Trophoblast cell (in vitro differentiated cells and primary cell): ENCODE data around the gene MYO5A.
"Not testable (repeated sequence)": the region's sequence is repeated elsewhere in the genome, so short reads cannot be mapped to it uniquely, and the experiment has no call there.

Experiments used
- DNase-seq, 2 donors: peaks; one replicate each; pipeline ENCODE4 v3.0.0-alpha.2; 2016
- H2AFZ ChIP-seq: 2 replicates; pipeline ENCODE4 v1.6.1; 2013; ENCODE audit warnings: low read length, moderate library complexity, mild to moderate bottlenecking; ENCODE audit not compliant: insufficient read depth, poor library complexity
- H2AK5ac ChIP-seq: 2 replicates; pipeline ENCODE4 v1.6.1; 2013; ENCODE audit warnings: mild to moderate bottlenecking, low read length
- H2BK120ac ChIP-seq: 2 replicates; pipeline ENCODE4 v1.6.1; 2013; ENCODE audit warnings: low read length, mild to moderate bottlenecking, moderate library complexity; ENCODE audit not compliant: insufficient read depth, poor library complexity
- H2BK12ac ChIP-seq: 2 replicates; pipeline ENCODE4 v1.6.1; 2013; ENCODE audit warnings: mild to moderate bottlenecking, low read length, moderate library complexity
- H2BK5ac ChIP-seq: 2 replicates; pipeline ENCODE4 v1.6.1; 2013; ENCODE audit warnings: low read length, low read depth, moderate library complexity, mild to moderate bottlenecking; ENCODE audit not compliant: poor library complexity
- H3K14ac ChIP-seq: 2 replicates; pipeline ENCODE4 v1.6.1; 2013; ENCODE audit warnings: mild to moderate bottlenecking, low read length
- H3K18ac ChIP-seq: 2 replicates; pipeline ENCODE4 v1.6.1; 2013; ENCODE audit warnings: mild to moderate bottlenecking, low read length
- H3K23ac ChIP-seq: 2 replicates; pipeline ENCODE4 v1.6.1; 2013; ENCODE audit warnings: low read length
- H3K27ac ChIP-seq: 2 replicates; pipeline ENCODE4 v1.5.1; 2013; ENCODE audit warnings: low read depth, mild to moderate bottlenecking, inconsistent platforms, low read length, moderate library complexity
- H3K27me3 ChIP-seq: 2 replicates; pipeline ENCODE4 v1.6.1; 2013; ENCODE audit warnings: inconsistent platforms, mild to moderate bottlenecking, low read length, moderate library complexity; ENCODE audit not compliant: insufficient read depth
- H3K36me3 ChIP-seq, 2 experiments: 1 replicate in 1 of 2; 2 replicates in 1 of 2; pipeline ENCODE4 v1.6.1; 2013; ENCODE audit warnings: low read length in 2 of 2, mild to moderate bottlenecking in 2 of 2, moderate library complexity in 1 of 2; ENCODE audit not compliant: insufficient read depth in 2 of 2, control insufficient read depth in 1 of 2
- H3K4ac ChIP-seq: 2 replicates; pipeline ENCODE4 v1.6.1; 2013; ENCODE audit warnings: low read depth, mild to moderate bottlenecking, low read length, moderate library complexity
- H3K4me1 ChIP-seq, 2 experiments: 1 replicate in 1 of 2; 2 replicates in 1 of 2; pipeline ENCODE4 v1.6.1; 2013; ENCODE audit warnings: low read length in 2 of 2, mild to moderate bottlenecking in 2 of 2, moderate library complexity in 1 of 2; ENCODE audit not compliant: insufficient read depth in 2 of 2, control insufficient read depth in 1 of 2
- H3K4me2 ChIP-seq: 2 replicates; pipeline ENCODE4 v1.6.1; 2013; ENCODE audit warnings: inconsistent platforms, mild to moderate bottlenecking, low read length, moderate library complexity
- H3K4me3 ChIP-seq: 2 replicates; pipeline ENCODE4 v1.5.1; 2013; ENCODE audit warnings: mild to moderate bottlenecking, low read depth, low read length, inconsistent platforms
- H3K79me1 ChIP-seq: one replicate; pipeline ENCODE4 v1.6.1; 2013; ENCODE audit warnings: low read length
- H3K79me2 ChIP-seq: 2 replicates; pipeline ENCODE4 v1.6.1; 2013; ENCODE audit warnings: low read length, mild to moderate bottlenecking; ENCODE audit not compliant: control insufficient read depth, insufficient read depth, poor library complexity
- H3K9ac ChIP-seq: 2 replicates; pipeline ENCODE4 v1.6.1; 2013; ENCODE audit warnings: mild to moderate bottlenecking, low read length
- H3K9me3 ChIP-seq: 2 replicates; pipeline ENCODE4 v1.6.1; 2013; ENCODE audit warnings: low read depth, mild to moderate bottlenecking, control low read depth, inconsistent platforms, low read length; ENCODE audit not compliant: insufficient read depth
- H4K12ac ChIP-seq: 2 replicates; pipeline ENCODE4 v1.6.1; 2013; ENCODE audit warnings: low read depth, mild to moderate bottlenecking, low read length, moderate library complexity
- H4K8ac ChIP-seq: 2 replicates; pipeline ENCODE4 v1.6.1; 2013; ENCODE audit warnings: low read depth, mild to moderate bottlenecking, low read length, moderate library complexity
- H4K91ac ChIP-seq: one replicate; pipeline ENCODE4 v1.6.1; 2013; ENCODE audit warnings: low read depth, mild to moderate bottlenecking, low read length, moderate library complexity
- WGBS: extraction: QIAGEN DNeasy Blood & Tissue Kit; methylation state at CpG from one replicate; pipeline ENCODE4 v1.1.7; 2013; ENCODE audit warnings: missing lambda C conversion rate; ENCODE audit not compliant: insufficient read length, insufficient coverage; ENCODE audit errors: extremely low coverage; 5-methylcytosine and 5-hydroxymethylcytosine counted together

Gene MYO5A

DNA sequence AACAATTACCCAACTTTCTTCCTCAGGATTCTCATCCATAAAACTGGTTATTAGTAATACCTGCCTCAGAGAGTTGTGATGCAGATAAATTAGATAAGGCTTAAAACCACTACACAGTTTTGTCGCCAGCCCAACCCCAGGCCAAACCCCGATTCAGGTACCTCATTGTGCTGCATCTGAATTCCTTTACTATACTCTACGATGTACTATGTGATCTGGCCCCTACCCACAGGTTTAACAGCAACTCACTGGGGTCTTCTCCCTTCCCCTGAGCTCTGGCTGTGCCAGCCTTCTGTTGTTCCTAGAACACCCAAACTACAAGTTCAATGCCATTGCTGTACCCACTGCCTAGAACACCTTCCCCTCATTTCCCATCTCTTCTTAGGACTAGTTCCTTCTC, 64.6 kb downstream of the MYO5A start:
- H3K4me1 ChIP-seq, result no peaks in the 10 kb centered on the region
- no peaks in the 10 kb centered on the region for H3K36me3 ChIP-seq
- no peak overlapping the region for H3K4me2 ChIP-seq
- H2AFZ ChIP-seq, result no peak overlapping the region
- no peaks in the 10 kb centered on the region for H3K27me3 ChIP-seq
- no peak overlapping the region for H2BK5ac ChIP-seq
- H4K91ac ChIP-seq, result no peak overlapping the region
- H3K4ac ChIP-seq, result no peak overlapping the region
- no peak overlapping the region for H3K18ac ChIP-seq
- no peak overlapping the region for H4K12ac ChIP-seq
- H2AK5ac ChIP-seq, result no peak overlapping the region
- H3K27ac ChIP-seq, result no peak overlapping the region
- no peak overlapping the region for H3K14ac ChIP-seq
- no peak for DNase-seq
- H2BK120ac ChIP-seq, result no peak overlapping the region
- no peak overlapping the region for H3K23ac ChIP-seq
- no peak overlapping the region for H3K9ac ChIP-seq
- no peaks in the 10 kb centered on the region for H3K79me2 ChIP-seq
- H3K4me3 ChIP-seq, result no peak overlapping the region
- H3K79me1 ChIP-seq, result no peaks in the 10 kb centered on the region
- H4K8ac ChIP-seq, result no peak overlapping the region
- H3K9me3 ChIP-seq, result no peaks in the 10 kb centered on the region
- H2BK12ac ChIP-seq, result no peak overlapping the region
- WGBS, result no CpG with 5 or more reads among the region's 3 CpGs

DNA sequence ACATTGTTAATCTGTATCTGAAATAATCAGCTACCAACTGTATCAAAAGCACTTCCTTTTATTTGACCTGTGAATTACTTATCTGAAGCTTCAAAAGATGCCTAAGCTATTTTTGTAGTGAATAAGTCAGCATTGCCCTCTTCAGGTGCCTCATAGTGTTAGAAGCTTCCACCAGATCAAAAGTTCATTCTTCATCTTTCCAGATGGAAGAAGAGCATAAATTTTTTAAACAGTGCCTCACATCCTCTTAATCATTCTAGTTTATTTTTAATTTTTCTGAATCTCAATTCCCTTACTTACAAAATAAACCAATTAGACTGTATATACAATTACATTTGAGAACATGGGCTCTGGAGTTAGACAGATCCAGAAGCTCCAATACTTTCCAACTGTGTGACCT, 65.0 kb downstream of the MYO5A start:
- Histone ChIP-seq H3K4me3 (no peak overlapping the region), H3K14ac (no peak overlapping the region), H3K9me3 (no peaks in the 10 kb centered on the region), H2AK5ac (no peak overlapping the region), H4K91ac (no peak overlapping the region), H3K4ac (no peak overlapping the region), H3K23ac (no peak overlapping the region), H2BK12ac (no peak overlapping the region), H2AFZ (no peak overlapping the region), H4K8ac (no peak overlapping the region), H2BK5ac (no peak overlapping the region), H3K27me3 (no peaks in the 10 kb centered on the region), H4K12ac (no peak overlapping the region), H3K79me1 (no peaks in the 10 kb centered on the region), H3K27ac (no peak overlapping the region), H3K36me3 (no peaks in the 10 kb centered on the region), H3K9ac (no peak overlapping the region), H3K4me1 (no peaks in the 10 kb centered on the region), H3K4me2 (no peak overlapping the region), H3K79me2 (no peaks in the 10 kb centered on the region), H3K18ac (no peak overlapping the region), H2BK120ac (no peak overlapping the region)
- no peak for DNase-seq

DNA sequence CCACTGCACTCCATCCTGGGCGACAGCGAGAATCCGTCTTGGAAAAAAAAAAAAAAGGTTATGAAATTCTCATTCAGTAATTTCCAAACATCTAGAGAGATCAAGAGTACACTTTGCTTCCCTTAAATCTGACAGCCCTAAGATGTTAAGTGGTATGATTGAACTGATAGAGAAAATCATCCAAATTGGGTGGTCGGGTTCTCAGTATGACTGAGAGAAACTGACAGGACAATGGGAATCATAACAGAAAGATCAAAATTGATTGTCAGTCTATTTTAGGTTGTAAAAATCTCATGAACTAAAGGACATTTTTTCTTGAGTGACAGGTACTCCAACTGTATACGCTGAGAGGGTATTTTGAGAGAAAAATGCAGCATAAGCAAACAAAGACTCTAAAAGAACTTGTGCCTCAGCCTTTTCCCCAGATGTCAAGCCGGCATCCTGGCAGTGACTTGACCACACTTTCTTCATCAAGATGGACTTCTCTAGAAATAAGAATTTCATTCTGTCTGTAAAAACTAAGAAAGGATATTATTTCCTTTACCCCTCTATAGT, 65.8 kb downstream of the MYO5A start:
- Histone ChIP-seq H3K27me3 (no peaks in the 10 kb centered on the region), H4K12ac (no peak overlapping the region), H2AFZ (no peak overlapping the region), H3K27ac (no peak overlapping the region), H3K4ac (no peak overlapping the region), H3K4me2 (no peak overlapping the region), H3K4me1 (no peaks in the 10 kb centered on the region), H3K36me3 (no peaks in the 10 kb centered on the region), H3K9ac (no peak overlapping the region), H2BK12ac (no peak overlapping the region), H2BK5ac (no peak overlapping the region), H3K23ac (no peak overlapping the region), H2AK5ac (no peak overlapping the region), H4K8ac (no peak overlapping the region), H3K79me2 (no peaks in the 10 kb centered on the region), H3K18ac (no peak overlapping the region), H2BK120ac (no peak overlapping the region), H3K14ac (no peak overlapping the region), H3K9me3 (no peaks in the 10 kb centered on the region), H3K79me1 (no peaks in the 10 kb centered on the region), H4K91ac (no peak overlapping the region), H3K4me3 (no peak overlapping the region)
- WGBS, result no CpG with 5 or more reads among the region's 6 CpGs
- no peak for DNase-seq

DNA sequence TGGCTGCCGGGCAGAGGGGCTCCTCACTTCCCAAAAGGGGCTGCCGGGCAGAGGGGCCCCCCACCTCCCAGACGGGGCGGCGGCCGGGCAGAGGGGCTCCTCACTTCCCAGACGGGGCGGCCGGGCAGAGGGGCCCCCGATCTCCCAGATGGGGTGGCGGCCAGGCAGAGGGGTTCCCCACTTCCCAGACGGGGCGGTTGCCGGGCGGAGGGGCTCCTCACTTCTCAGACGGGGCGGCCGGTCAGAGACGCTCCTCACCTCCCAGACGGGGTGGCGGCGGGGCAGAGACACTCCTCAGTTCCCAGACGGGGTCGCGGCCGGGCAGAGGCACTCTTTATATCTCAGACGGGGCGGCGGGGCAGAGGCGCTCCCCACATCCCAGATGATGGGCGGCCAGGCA, 69.0 kb downstream of the MYO5A start:
- not testable (repeated sequence) for H3K23ac ChIP-seq, H3K79me1 ChIP-seq, H3K14ac ChIP-seq, H3K27ac ChIP-seq, H4K8ac ChIP-seq, H3K27me3 ChIP-seq, H3K36me3 ChIP-seq, H2AFZ ChIP-seq, H3K4ac ChIP-seq, H3K4me1 ChIP-seq, H3K9ac ChIP-seq, H3K9me3 ChIP-seq, H2BK120ac ChIP-seq, H3K79me2 ChIP-seq, DNase-seq, H3K4me2 ChIP-seq, H4K91ac ChIP-seq, H3K4me3 ChIP-seq, H2BK12ac ChIP-seq, H3K18ac ChIP-seq, H4K12ac ChIP-seq, H2AK5ac ChIP-seq, H2BK5ac ChIP-seq
- no CpG with 5 or more reads among the region's 31 CpGs for whole genome bisulfite sequencing
